Measurements from ENCODE around the gene HIGD1B.

The HIGD1B gene

GRCh38 chr17:44830359-44831288 is 17.1 kb upstream of the HIGD1B start:
- H3K4me2 ChIP-seq (ENCODE audit: low read depth, low read length, poor library complexity, severe bottlenecking): peak overlapping the region; percentile 80

GRCh38 chr17:44831371-44831770 is 16.3 kb upstream of the HIGD1B start:
- H3F3A ChIP-seq (ENCODE audit: insufficient read depth): peaks cover 20% of the 10 kb centered on the region
- H2AFZ ChIP-seq (ENCODE audit: low read depth, low read length, severe bottlenecking): no peak overlapping the region
- H3K27me3 ChIP-seq (ENCODE audit: low read length): no peaks in the 10 kb centered on the region
- H3K4me2 ChIP-seq (ENCODE audit: low read depth, low read length, poor library complexity, severe bottlenecking): no peak overlapping the region
- peaks cover 30% of the 10 kb centered on the region for H3K79me2 ChIP-seq (ENCODE audit: insufficient read depth, low read length)
- 0 out of 2 replicates have a peak overlapping the region, but pooled peaks have one; percentile 82 for H3K9ac ChIP-seq (ENCODE audit: low read length)
- H3K9me2 ChIP-seq (replicated peaks; ENCODE audit: insufficient read depth, low read length): no peaks in the 10 kb centered on the region
- no peak overlapping the region for H3K4me3 ChIP-seq (ENCODE audit: insufficient read depth, low read length, poor library complexity, severe bottlenecking)
- H3K27ac ChIP-seq (ENCODE audit: low read depth, low read length): no peak overlapping the region
- H4K20me1 ChIP-seq (ENCODE audit: low read depth, low read length): no peaks in the 10 kb centered on the region
- no peaks in the 10 kb centered on the region for H3K36me3 ChIP-seq (ENCODE audit: low read length)
- TF ChIP-seq CTCF (IDR thresholded peaks at IDR 0.05; ENCODE audit: insufficient read depth, low read length, poor library complexity, severe bottlenecking) (no peak), EZH2phosphoT487 (conservative IDR thresholded peaks at IDR 0.05; ENCODE audit: low read length) (no peak)
- no peaks in the 10 kb centered on the region for H3K9me3 ChIP-seq (ENCODE audit: insufficient read depth, low read length)

More at GRCh38 chr17:44830359-44831288, 17.1 kb upstream of the HIGD1B start:
- Histone ChIP-seq H4K20me1 (ENCODE audit: low read depth, low read length) (no peaks in the 10 kb centered on the region), H3K9me3 (ENCODE audit: insufficient read depth, low read length) (no peaks in the 10 kb centered on the region), H3F3A (ENCODE audit: insufficient read depth) (peaks cover 20% of the 10 kb centered on the region), H3K9me2 (replicated peaks; ENCODE audit: insufficient read depth, low read length) (no peaks in the 10 kb centered on the region), H3K27me3 (ENCODE audit: low read length) (no peaks in the 10 kb centered on the region), H3K9ac (ENCODE audit: low read length) (peak overlapping the region; percentile 82), H3K4me3 (ENCODE audit: insufficient read depth, low read length, poor library complexity, severe bottlenecking) (peak overlapping the region; percentile 83), H3K36me3 (ENCODE audit: low read length) (no peaks in the 10 kb centered on the region), H3K79me2 (ENCODE audit: insufficient read depth, low read length) (peaks cover 38% of the 10 kb centered on the region), H3K27ac (ENCODE audit: low read depth, low read length) (no peak overlapping the region), H2AFZ (ENCODE audit: low read depth, low read length, severe bottlenecking) (peak overlapping the region; percentile 90)
- TF ChIP-seq EZH2phosphoT487 (conservative IDR thresholded peaks at IDR 0.05; ENCODE audit: low read length) (no peak), CTCF (IDR thresholded peaks at IDR 0.05; ENCODE audit: insufficient read depth, low read length, poor library complexity, severe bottlenecking) (no peak)

GRCh38 chr17:44832805-44833204 is 14.9 kb upstream of the HIGD1B start:
- Histone ChIP-seq H4K20me1 (ENCODE audit: low read depth, low read length) (no peaks in the 10 kb centered on the region), H3K27ac (ENCODE audit: low read depth, low read length) (no peak overlapping the region), H3K9me3 (ENCODE audit: insufficient read depth, low read length) (no peaks in the 10 kb centered on the region), H3K4me2 (ENCODE audit: low read depth, low read length, poor library complexity, severe bottlenecking) (no peak overlapping the region), H3K36me3 (ENCODE audit: low read length) (no peaks in the 10 kb centered on the region), H2AFZ (ENCODE audit: low read depth, low read length, severe bottlenecking) (no peak overlapping the region), H3K9ac (ENCODE audit: low read length) (no peak overlapping the region), H3K4me3 (ENCODE audit: insufficient read depth, low read length, poor library complexity, severe bottlenecking) (no peak overlapping the region), H3F3A (ENCODE audit: insufficient read depth) (peaks cover 14% of the 10 kb centered on the region), H3K9me2 (replicated peaks; ENCODE audit: insufficient read depth, low read length) (no peaks in the 10 kb centered on the region), H3K79me2 (ENCODE audit: insufficient read depth, low read length) (peaks cover 16% of the 10 kb centered on the region), H3K27me3 (ENCODE audit: low read length) (no peaks in the 10 kb centered on the region)
- no peak for TF ChIP-seq CTCF (IDR thresholded peaks at IDR 0.05; ENCODE audit: insufficient read depth, low read length, poor library complexity, severe bottlenecking)
- no peak for TF ChIP-seq EZH2phosphoT487 (conservative IDR thresholded peaks at IDR 0.05; ENCODE audit: low read length)

Measured in SU-DHL-6 (cell line).